Cardiac ventricle fibroblast (primary cell): ENCODE results near the gene TMTC1. TPM values are rescaled to one million over a fixed set of nuclear protein-coding genes. Genes with fewer than 3 reads are reported as not detected.

ENCODE experiments used
- total RNA-seq: library from RNA; depleted of rRNA; stranded (reverse); fragments of >200 nt; gene quantifications from 2 replicates; pipeline ENCODE4 v1.2.3, GENCODE V29; 2015

The TMTC1 gene
- 65.7 and 67.4 TPM in 2 replicates for total RNA-seq

GRCh38 chr12:29783773-29784666 is at the start of gene TMTC1:
Gene TMTC1 (minus strand): TSS chr12:29783942. CDS start chr12:29783751, 191 bp downstream.

GRCh38 chr12:29497588-29497987 is 286.2 kb downstream of the TMTC1 start, which contains the start of gene OVCH1:
Gene OVCH1 (minus strand): TSS chr12:29497686. CDS start chr12:29497686, 0 bp downstream.

